ENCODE measurements around the gene ZNF648. TPM values are rescaled to one million over a fixed set of nuclear protein-coding genes. Genes with fewer than 3 reads are reported as not detected.

The ZNF648 gene
- total RNA-seq = not detected in 2 replicates

- DNase-seq (ENCODE audit: low read depth) = no peak
- TF ChIP-seq CTCF (conservative IDR thresholded peaks at IDR 0.05; ENCODE audit: low read depth, low read length) = no peak
These were observed at the start of gene ZNF648 for GRCh38 chr1:182061594-182061993. ZNF648 (minus strand) TSS chr1:182061712; CDS start chr1:182058010, 3,702 bp downstream.

GRCh38 chr1:182110635-182111034 lies 49.1 kb upstream of the ZNF648 start:
- DNase-seq (ENCODE audit: low read depth) = no peak
- no peak for TF ChIP-seq CTCF (conservative IDR thresholded peaks at IDR 0.05; ENCODE audit: low read depth, low read length)
- no peak overlapping the region for H3K4me3 ChIP-seq (ENCODE audit: low read depth, low read length)

More at GRCh38 chr1:182061594-182061993, at the start of gene ZNF648:
- no peak within 1 kb of the TSS for H3K4me3 ChIP-seq (ENCODE audit: low read depth, low read length)

- no peak for DNase-seq (ENCODE audit: low read depth)
- TF ChIP-seq CTCF (conservative IDR thresholded peaks at IDR 0.05; ENCODE audit: low read depth, low read length) = no peak
- H3K4me3 ChIP-seq (ENCODE audit: low read depth, low read length) = no peak overlapping the region
These were observed 48.3 kb upstream of the ZNF648 start for GRCh38 chr1:182109771-182110170.

- no peak overlapping the region for H3K4me3 ChIP-seq (ENCODE audit: low read depth, low read length)
- DNase-seq (ENCODE audit: low read depth) = no peak
- no peak for TF ChIP-seq CTCF (conservative IDR thresholded peaks at IDR 0.05; ENCODE audit: low read depth, low read length)
These were observed 45.7 kb upstream of the ZNF648 start for GRCh38 chr1:182107209-182107608.

GRCh38 chr1:182102043-182102416 lies 40.5 kb upstream of the ZNF648 start:
- no peak overlapping the region for H3K4me3 ChIP-seq (ENCODE audit: low read depth, low read length)
- TF ChIP-seq CTCF (conservative IDR thresholded peaks at IDR 0.05; ENCODE audit: low read depth, low read length) = no peak
- no peak for DNase-seq (ENCODE audit: low read depth)

GRCh38 chr1:182101415-182102042 lies 40.0 kb upstream of the ZNF648 start:
- no peak for TF ChIP-seq CTCF (conservative IDR thresholded peaks at IDR 0.05; ENCODE audit: low read depth, low read length)
- H3K4me3 ChIP-seq (ENCODE audit: low read depth, low read length) = no peak overlapping the region
- no peak for DNase-seq (ENCODE audit: low read depth)

GRCh38 chr1:182098301-182098700 lies 36.8 kb upstream of the ZNF648 start:
- DNase-seq (ENCODE audit: low read depth) = no peak
- H3K4me3 ChIP-seq (ENCODE audit: low read depth, low read length) = no peak overlapping the region
- no peak for TF ChIP-seq CTCF (conservative IDR thresholded peaks at IDR 0.05; ENCODE audit: low read depth, low read length)

Measured in epithelial cell of proximal tubule (primary cell).